Peyer's patch (tissue), 4 donors: Measurements from ENCODE around the gene PLCH1.

Experiments used
- POLR2A ChIP-seq, 2 donors: fragments of 450-650 bp; IDR thresholded peaks; one replicate each; pipeline ENCODE4 v1.5.1; 2017; ENCODE audit warnings: antibody characterized with exemption in 2 of 2, mild to moderate bottlenecking in 2 of 2, moderate library complexity in 2 of 2
- TF ChIP-seq, protein P1 (sequence below), 6 experiments: fragments of 450-650 bp in 4 of 6; fragments of 200-600 bp in 2 of 6; sonication (generic) in 1 of 6; IDR thresholded peaks; one replicate each; pipeline ENCODE4 v1.5.1; 2017 to 2019; ENCODE audit warnings: antibody characterized with exemption in 6 of 6, mild to moderate bottlenecking in 3 of 6, moderate library complexity in 1 of 6

- TF ChIP-seq, protein P1, sequence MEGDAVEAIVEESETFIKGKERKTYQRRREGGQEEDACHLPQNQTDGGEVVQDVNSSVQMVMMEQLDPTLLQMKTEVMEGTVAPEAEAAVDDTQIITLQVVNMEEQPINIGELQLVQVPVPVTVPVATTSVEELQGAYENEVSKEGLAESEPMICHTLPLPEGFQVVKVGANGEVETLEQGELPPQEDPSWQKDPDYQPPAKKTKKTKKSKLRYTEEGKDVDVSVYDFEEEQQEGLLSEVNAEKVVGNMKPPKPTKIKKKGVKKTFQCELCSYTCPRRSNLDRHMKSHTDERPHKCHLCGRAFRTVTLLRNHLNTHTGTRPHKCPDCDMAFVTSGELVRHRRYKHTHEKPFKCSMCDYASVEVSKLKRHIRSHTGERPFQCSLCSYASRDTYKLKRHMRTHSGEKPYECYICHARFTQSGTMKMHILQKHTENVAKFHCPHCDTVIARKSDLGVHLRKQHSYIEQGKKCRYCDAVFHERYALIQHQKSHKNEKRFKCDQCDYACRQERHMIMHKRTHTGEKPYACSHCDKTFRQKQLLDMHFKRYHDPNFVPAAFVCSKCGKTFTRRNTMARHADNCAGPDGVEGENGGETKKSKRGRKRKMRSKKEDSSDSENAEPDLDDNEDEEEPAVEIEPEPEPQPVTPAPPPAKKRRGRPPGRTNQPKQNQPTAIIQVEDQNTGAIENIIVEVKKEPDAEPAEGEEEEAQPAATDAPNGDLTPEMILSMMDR (IDR thresholded peaks at IDR 0.05): no peak
- TF ChIP-seq POLR2A (IDR thresholded peaks at IDR 0.05): no peak
Observed at GRCh38 chr3:155372281-155372680, 372.6 kb downstream of the PLCH1 start.
